Heart right ventricle (tissue), 16 donors: ENCODE data around the gene MED6. TPM values are rescaled to one million over a fixed set of nuclear protein-coding genes. Genes with fewer than 3 reads are reported as not detected.

Experiments
- ATAC-seq, 8 donors: fragments of 200-7000 bp; cut with Tn5 transposase; one replicate each; pipeline ENCODE4 v1.9.1; 2020; ENCODE audit warnings: mild to moderate bottlenecking in 8 of 8, moderate library complexity in 8 of 8, moderate number of reproducible peaks in 1 of 8
- DNase-seq, 2 donors: peaks; one replicate each; pipeline ENCODE4 v3.0.0-alpha.2; 2020
- H3K27ac ChIP-seq, 10 donors: fragments of 200-600 bp; sonication (generic) in 2 of 10; one replicate each; pipeline versions ENCODE4 v1.5.0 to v1.8.0; 2020 to 2022; ENCODE audit warnings: mild to moderate bottlenecking in 3 of 10
- H3K27me3 ChIP-seq, 7 donors: fragments of 200-600 bp; one replicate each; pipeline ENCODE4 v1.8.0; 2021 to 2022; ENCODE audit warnings: mild to moderate bottlenecking in 2 of 7
- H3K36me3 ChIP-seq, 9 donors: fragments of 200-600 bp; sonication (generic) in 1 of 9; one replicate each; pipeline versions ENCODE4 v1.5.0 to v1.8.0; 2020 to 2022; ENCODE audit warnings: mild to moderate bottlenecking in 2 of 9
- H3K4me1 ChIP-seq, 9 donors: fragments of 200-600 bp; sonication (generic) in 1 of 9; one replicate each; pipeline versions ENCODE4 v1.5.0 to v1.8.0; 2020 to 2022; ENCODE audit warnings: mild to moderate bottlenecking in 4 of 9
- H3K4me3 ChIP-seq, 10 donors: fragments of 200-600 bp; sonication (generic) in 2 of 10; one replicate each; pipeline versions ENCODE4 v1.5.0 to v1.8.0; 2020 to 2022; ENCODE audit warnings: mild to moderate bottlenecking in 7 of 10, moderate library complexity in 2 of 10
- H3K9me3 ChIP-seq, 11 donors: fragments of 200-600 bp in 10 of 11; sonication (generic) in 2 of 11; one replicate each; pipeline versions ENCODE4 v1.5.0 to v1.8.0; 2013 to 2022; ENCODE audit warnings: mild to moderate bottlenecking in 2 of 11, control low read depth in 1 of 11, moderate library complexity in 1 of 11
- CTCF ChIP-seq, 9 donors: fragments of 200-600 bp; sonication (generic) in 2 of 9; IDR thresholded peaks; one replicate each; pipeline versions ENCODE4 v1.5.0 to v1.8.0; 2021 to 2022; ENCODE audit warnings: antibody characterized with exemption in 9 of 9, mild to moderate bottlenecking in 5 of 9, moderate library complexity in 1 of 9
- WGBS, 2 donors: extraction: QIAGEN DNeasy Blood & Tissue Kit; methylation state at CpG; one replicate each; pipeline ENCODE4 v1.1.7; 2013; ENCODE audit warnings: inconsistent platforms in 1 of 2; 5-methylcytosine and 5-hydroxymethylcytosine counted together
- intact Hi-C, 10 donors: fragments of 100-400 bp; cut with DNase I; formaldehyde crosslinking; loops; one replicate each; pipeline versions ENCODE4 v1.11.1 to v1.14.2; 2022
- polyA plus RNA-seq, 2 donors: library from polyadenylated mRNA; stranded (reverse); fragments of 200-250 nt; gene quantifications; one replicate each; pipeline ENCODE4 v1.2.3, GENCODE V29; 2013
- total RNA-seq, 10 donors: library from RNA; stranded (reverse); fragmentation: NEBNext Ultra II Directional in 3 of 10; extraction: Animal tissue kit (Norgen Biotek cat#: 25700) in 3 of 10; gene quantifications; one replicate each; pipeline versions ENCODE4 v1.2.1 to v1.2.4, GENCODE V29; 2021 to 2023
- donor health status: Arrhythmogenic right ventricular cardiomyopathy.
- donor health status: ischemic (EF 13 %, LVEDD 7.1; RV severe dilation, severe dysfunction).
- donor health status: healthy with polysubstance abuse.
- donor health status: DM: no; HTN: yes; CAD: no.
- donor health status: DM: no; HTN: no; CAD: no.
- donor health status: ischemic (EF 25% LVEDD 6.9; RV normal size, moderate dysfunction).
- donor health status: ischemic (EF 25% LVEDD 5.7; RV mildly dilated, moderate dysfunction).
- donor health status: healthy.
- donor health status: DM: yes; HTN: yes; CAD: no.
- donor health status: Ischemic cardiomyopathy.
- donor health status: ischemic (EF 35%, LVEDD 5.7; RV mildly dilated, moderate dysfunction).
- donor health status: nonischemic (EF 11% LVEDD 7.7; RV severe dilation, severe dysfunction).
- donor health status: DM: yes; HTN: yes; CAD: no.
- donor health status: PGD.
- donor health status: ischemic (EF 29% LVEDD 5.4; RV normal size, mild dysfunction).
- donor health status: nonischemic (EF 23%, LVEDD 6.1; RV moderate dilation, normal function).

The MED6 gene
- total and polyA plus RNA-seq, 12 donors = 7.8 to 26.6 (median 21.8) TPM

- intact Hi-C loops = no loop called here
- WGBS, 2 donors = 92 to 95% methylated on average over 3 of the region's 3 CpGs
These were observed 16.2 kb upstream of the MED6 start for GRCh38 chr14:70616646-70617045.

GRCh38 chr14:70611216-70611615 is 10.8 kb upstream of the MED6 start:
- ATAC-seq (no peak), DNase-seq (no peak)
- 55 to 64% methylated on average over 3 of the region's 3 CpGs for WGBS, 2 donors
- Histone ChIP-seq H3K9me3 (no peaks in the 10 kb centered on the region), H3K4me3 (no peak overlapping the region), H3K36me3 (no peaks in the 10 kb centered on the region), H3K27me3 (peaks cover 0 to 57% (median 23%) of the 10 kb centered on the region in 7 donors), H3K27ac (no peak overlapping the region), H3K4me1 (no peaks in the 10 kb centered on the region)
- intact Hi-C loops = no loop called here
- TF ChIP-seq CTCF (IDR thresholded peaks at IDR 0.05) = no peak

More at GRCh38 chr14:70616646-70617045, 16.2 kb upstream of the MED6 start:
- Histone ChIP-seq H3K4me3 (no peak overlapping the region), H3K36me3 (no peaks in the 10 kb centered on the region), H3K27ac (no peak overlapping the region), H3K9me3 (no peaks in the 10 kb centered on the region), H3K27me3 (peaks cover 0 to 13% (median 0%) of the 10 kb centered on the region in 7 donors), H3K4me1 (peaks cover 0 to 9% (median 0%) of the 10 kb centered on the region in 9 donors)
- DNase-seq (no peak), ATAC-seq (no peak)
- TF ChIP-seq CTCF (IDR thresholded peaks at IDR 0.05) = no peak

GRCh38 chr14:70602254-70602653 is 1.8 kb upstream of the MED6 start:
- Histone ChIP-seq H3K9me3 (no peaks in the 10 kb centered on the region), H3K4me1 (peaks cover 4 to 29% (median 15%) of the 10 kb centered on the region in 9 donors), H3K36me3 (peaks cover 0 to 4% (median 0%) of the 10 kb centered on the region in 9 donors), H3K4me3 (no peak overlapping the region), H3K27me3 (peaks cover 0 to 24% (median 8%) of the 10 kb centered on the region in 7 donors), H3K27ac (no peak overlapping the region)
- intact Hi-C loops = no loop called here
- ATAC-seq = no peak
- no peak for TF ChIP-seq CTCF (IDR thresholded peaks at IDR 0.05)
- 86 to 92% methylated on average over 2 of the region's 2 CpGs for WGBS, 2 donors
- DNase-seq = no peak

GRCh38 chr14:70601162-70601561 is 707 bp upstream of the MED6 start:
- peaks cover 0 to 17% (median 4%) of the 10 kb centered on the region in 7 donors for H3K27me3 ChIP-seq
- ATAC-seq (peak in 6 of 8 donors; percentile 16 to 41 (median 27)), DNase-seq (no peak)
- H3K27ac ChIP-seq = peak overlapping the region in 9 of 10 donors; percentile 5 to 79 (median 73)
- H3K36me3 ChIP-seq = peaks cover 0 to 15% (median 4%) of the 10 kb centered on the region in 9 donors
- no peak for TF ChIP-seq CTCF (IDR thresholded peaks at IDR 0.05)
- peak overlapping the region in 9 of 10 donors; percentile 33 to 94 (median 76) for H3K4me3 ChIP-seq
- no peaks in the 10 kb centered on the region for H3K9me3 ChIP-seq
- intact Hi-C loops = no loop called here
- 35 to 38% methylated on average over 3 of the region's 3 CpGs for WGBS, 2 donors
- peaks cover 4 to 34% (median 15%) of the 10 kb centered on the region in 9 donors for H3K4me1 ChIP-seq
